GM18508 (cell line): ENCODE measurements around the gene ATP13A1.
A peak's percentile ranks its signal among the peaks of the same experiment; 100 is the strongest.
"Not testable (repeated sequence)": the region's sequence is repeated elsewhere in the genome, so short reads cannot be mapped to it uniquely, and the experiment has no call there.

Experiments used
- ATAC-seq: cut with Tn5 transposase; IDR thresholded peaks from one replicate; pipeline ENCODE4 v1.9.1; 2021; ENCODE audit warnings: moderate number of reproducible peaks; ENCODE audit not compliant: insufficient read depth, unreplicated experiment

ATP13A1 gene

DNA sequence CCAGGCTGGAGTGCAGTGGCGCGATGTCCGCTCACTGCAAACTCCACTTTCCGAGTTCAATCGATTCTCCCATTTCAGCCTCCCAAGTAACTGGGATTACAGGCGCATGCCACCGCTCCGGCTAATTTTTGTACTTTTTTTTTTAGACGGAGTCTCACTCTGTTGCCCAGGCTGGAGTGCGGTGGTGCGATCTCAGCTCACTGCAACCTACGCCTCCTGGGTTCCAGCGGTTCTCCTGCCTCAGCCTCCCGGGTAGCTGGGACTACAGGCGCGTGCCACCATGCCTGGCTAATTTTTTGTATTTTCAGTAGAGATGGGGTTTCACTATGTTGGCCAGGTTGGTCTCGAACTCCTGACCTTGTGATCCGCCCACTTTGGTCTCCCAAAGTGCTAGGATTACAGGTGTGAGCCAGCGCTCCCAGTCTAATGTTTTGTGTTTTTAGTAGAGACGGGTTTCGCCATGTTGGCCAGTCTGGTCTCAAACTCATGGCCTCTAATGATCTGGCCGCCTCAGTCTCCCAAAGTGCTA is 2.0 kb upstream of the ATP13A1 start:
- not testable (repeated sequence) for ATAC-seq

- ATAC-seq = no peak
Observed at GRCh38 chr19:19662871-19663255, 613 bp downstream of the ATP13A1 start.

- no peak for ATAC-seq
Observed at GRCh38 chr19:19662344-19662743, 1.1 kb downstream of the ATP13A1 start.

DNA sequence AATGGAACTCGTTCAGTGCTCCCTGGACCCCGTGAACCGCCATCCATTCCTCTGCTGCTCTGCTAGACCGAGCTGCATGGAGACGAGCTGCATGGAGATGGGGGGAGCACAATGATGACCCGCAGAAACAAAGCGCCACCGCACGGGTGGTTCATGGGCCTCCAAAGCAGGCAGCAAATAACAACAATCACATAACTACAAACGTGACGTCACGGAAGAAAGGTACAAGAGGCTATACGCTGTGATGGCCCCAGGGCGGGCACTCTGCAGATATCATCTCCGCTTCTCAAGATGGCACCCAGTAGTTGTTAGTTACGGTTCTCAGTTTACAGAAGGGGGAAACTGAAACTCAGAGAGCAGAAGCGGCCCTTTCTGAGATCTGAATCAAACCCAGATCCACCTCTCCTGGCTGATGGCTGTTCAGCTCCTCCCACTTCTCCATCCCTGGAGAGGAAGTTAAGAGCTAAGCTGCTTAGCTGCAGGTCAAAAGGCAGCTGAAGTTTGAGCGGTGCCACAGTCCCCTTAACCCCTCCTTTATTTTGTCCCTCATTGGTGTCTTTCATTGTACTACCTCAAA is 1.7 kb downstream of the ATP13A1 start:
- ATAC-seq = peak; percentile 27

DNA sequence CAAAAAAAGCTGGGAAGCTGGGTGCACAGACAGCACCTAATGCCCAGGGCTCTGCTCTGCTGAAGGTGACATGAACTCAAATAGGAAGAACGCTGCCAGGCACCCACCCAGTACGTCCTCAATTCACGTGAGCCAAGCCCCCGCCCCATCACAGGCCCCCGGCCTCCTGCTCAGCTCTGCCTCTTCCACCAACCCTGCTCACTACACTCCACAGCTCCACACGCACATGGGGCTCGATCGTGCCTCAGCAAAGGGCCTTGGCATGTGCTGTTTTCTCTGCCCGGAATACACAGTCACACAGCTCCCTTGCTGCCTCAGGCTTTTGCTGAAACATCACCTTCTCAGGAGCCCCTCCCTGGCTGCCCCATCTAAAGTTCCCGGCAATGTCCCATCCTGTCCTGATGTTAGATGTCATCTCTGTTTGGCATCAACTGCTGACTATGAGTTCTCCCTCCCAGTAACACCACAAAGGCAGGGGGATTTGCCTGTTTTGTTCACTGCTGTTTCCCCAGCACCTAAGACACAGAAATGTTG is 2.3 kb downstream of the ATP13A1 start:
- no peak for ATAC-seq

GRCh38 chr19:19659646-19660245 is 3.7 kb downstream of the ATP13A1 start:
- no peak for ATAC-seq

DNA sequence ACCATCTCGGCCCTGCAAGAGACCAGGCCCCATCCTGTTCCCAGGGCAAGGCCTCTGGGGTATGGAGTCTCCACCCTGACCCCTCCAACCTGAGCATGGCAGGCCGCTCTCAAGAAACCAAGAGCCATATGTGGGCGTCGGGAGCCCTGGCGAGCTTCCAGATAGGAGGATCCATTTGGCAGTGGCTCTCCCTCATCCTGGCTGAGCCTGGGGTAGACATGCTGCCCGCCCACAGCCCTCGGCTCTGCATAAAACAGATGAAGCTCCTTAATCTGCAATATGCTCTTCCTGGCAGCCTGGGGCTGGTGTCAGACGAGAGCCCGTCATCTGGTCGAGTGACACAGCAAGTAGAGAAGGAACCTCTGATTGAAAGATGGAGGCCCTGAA is 6.1 kb downstream of the ATP13A1 start:
- no peak for ATAC-seq

- ATAC-seq = no peak
Observed at GRCh38 chr19:19656451-19657396, 6.8 kb downstream of the ATP13A1 start.

- ATAC-seq = no peak
Observed at GRCh38 chr19:19655641-19656343, 7.7 kb downstream of the ATP13A1 start.

DNA sequence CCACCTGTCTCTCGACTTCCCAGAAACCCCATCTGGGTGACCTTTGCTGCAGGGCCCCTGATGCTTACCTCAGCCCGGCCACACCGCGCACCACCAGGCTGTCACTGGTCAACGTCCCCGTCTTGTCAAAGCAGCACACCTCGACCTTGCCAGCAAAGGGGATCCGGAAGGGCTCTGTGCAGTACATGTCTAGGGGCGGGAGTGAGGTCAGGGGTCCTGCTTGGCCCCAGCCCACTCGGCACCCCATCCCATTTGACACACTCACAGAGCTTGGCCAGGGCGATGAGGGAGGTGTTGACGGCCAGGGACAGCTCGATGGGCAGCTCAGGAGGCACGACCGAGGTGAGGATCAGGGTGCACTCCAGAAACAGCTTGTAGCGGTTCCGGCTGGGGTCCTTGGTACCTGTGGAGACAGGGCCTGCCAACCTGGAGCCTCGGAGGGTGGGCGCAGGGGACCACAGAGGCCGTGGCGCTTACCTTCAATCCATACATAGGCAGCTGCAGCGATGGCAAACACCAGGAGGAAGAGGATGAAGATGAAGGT is 8.4 kb downstream of the ATP13A1 start:
- ATAC-seq = no peak

DNA sequence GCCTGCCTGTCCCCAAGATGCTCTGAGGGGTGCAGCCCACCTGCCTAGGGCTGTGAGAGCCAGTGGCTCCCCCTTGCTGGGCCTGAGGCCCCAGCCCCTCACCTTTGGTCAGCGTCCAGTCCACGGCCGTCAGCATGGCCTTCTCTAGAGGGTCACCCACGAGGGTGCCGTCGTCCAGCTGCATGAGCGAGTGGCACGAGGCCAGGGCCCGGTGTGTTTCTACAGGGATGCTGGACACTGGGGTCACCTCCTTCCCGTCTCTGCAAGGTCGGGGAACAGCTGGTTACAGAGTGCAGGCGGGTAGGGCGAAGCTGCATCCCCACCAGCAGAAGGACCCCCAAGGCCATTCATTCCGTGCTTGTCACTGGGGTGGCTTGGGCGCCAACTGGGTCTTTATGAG is 9.0 kb downstream of the ATP13A1 start:
- ATAC-seq = no peak

DNA sequence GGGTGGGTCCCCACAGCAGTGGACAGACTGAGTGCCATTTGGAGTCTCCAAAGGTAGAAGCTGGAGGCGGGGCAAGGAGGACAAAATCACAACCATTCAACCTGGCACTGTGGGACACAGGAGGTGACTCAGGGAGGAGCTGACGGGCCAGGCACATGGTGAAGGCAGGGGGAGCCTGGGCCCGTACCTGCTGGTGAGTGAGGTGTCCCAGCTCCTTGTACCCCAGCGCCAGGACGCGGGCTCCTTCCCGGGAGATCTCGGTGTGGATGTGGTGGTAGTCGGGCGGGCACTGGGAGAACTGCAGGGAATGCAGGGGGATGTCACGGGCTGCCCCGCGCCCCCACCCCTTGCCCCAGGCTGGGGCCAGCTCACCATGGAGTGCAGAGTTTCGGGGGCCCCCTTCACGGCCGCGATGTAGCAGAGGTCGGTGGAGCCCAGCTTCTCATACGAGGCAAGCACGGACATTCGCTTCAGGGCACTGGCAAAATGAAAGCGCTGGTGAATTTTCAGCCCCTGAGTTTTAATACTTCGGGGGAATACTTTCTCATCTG is 9.8 kb downstream of the ATP13A1 start:
- no peak for ATAC-seq

- ATAC-seq = no peak
Observed at GRCh38 chr19:19652482-19653295, 10.8 kb downstream of the ATP13A1 start.

DNA sequence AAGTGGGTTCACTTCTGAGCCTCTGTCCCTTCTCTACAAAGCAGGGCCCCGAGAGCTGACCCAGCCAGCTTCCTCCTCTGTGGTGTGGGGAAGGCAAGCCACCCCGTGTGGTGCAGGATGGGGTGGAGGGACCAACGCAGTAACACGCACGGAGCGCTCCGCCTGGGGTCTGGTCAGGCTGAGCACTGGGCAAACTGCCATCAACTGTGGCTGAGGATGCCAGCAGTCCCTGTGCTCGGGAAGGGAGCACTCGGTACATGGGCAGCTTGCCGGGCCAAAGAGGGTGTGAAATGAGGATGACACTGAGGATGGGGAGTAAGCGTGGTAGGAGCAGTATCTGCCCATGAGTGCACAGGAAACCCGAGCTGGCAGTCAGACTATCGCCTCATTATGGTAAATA is 12.4 kb downstream of the ATP13A1 start:
- no peak for ATAC-seq

DNA sequence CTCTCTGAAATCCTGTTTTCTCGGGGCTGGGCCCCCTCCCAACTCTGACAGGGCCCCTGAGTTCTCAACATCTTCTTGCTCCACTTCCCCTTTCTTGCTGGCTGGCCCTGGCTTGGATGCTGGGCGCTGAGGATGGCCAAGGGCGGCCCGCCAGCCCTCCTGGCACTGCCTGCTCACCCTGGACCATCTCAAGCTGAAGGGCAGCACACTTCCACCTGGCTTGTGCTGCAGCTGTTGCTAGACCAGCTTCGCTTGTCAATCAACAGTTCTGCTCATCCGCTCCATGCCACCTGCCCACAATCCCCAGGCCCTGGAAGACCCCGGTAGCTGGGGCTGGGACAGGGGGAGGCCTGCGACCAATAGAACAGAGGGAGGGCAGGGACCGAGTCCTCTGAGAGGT is 13.1 kb downstream of the ATP13A1 start:
- no peak for ATAC-seq

DNA sequence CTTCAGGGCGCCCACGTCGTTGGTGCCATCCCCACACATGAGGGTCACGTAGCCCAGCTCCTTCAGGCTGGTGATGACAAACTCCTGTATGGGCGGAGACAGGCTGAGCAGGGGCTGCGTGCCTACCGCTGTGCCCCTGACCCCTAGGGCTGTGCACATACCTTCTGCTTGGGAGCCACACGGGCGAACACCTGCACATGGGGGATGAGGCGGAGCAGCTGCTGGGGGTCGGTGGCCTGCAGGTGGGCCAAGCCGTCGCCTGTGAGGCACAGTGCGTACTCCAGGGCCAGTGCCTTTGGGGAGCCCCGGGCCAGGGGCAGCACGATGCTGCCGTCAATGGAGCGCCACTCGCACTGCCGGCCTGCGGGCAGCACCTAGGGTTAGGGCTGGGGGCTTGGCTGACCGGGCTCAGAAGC is 13.9 kb downstream of the ATP13A1 start:
- no peak for ATAC-seq

GRCh38 chr19:19649155-19649554 is 14.3 kb downstream of the ATP13A1 start:
- ATAC-seq = no peak

GRCh38 chr19:19647037-19647835 is 16.2 kb downstream of the ATP13A1 start:
- no peak for ATAC-seq
